Measurements from ENCODE around the gene HSD17B4. TPM values are rescaled to one million over a fixed set of nuclear protein-coding genes. Genes with fewer than 3 reads are reported as not detected.

The HSD17B4 gene
- total and polyA plus RNA-seq, 9 of the 15 experiments (the other 6 are each of a cell fraction or from before 2014, with no cell fraction given), result 50.6 to 187 (median 94.6) TPM

DNA sequence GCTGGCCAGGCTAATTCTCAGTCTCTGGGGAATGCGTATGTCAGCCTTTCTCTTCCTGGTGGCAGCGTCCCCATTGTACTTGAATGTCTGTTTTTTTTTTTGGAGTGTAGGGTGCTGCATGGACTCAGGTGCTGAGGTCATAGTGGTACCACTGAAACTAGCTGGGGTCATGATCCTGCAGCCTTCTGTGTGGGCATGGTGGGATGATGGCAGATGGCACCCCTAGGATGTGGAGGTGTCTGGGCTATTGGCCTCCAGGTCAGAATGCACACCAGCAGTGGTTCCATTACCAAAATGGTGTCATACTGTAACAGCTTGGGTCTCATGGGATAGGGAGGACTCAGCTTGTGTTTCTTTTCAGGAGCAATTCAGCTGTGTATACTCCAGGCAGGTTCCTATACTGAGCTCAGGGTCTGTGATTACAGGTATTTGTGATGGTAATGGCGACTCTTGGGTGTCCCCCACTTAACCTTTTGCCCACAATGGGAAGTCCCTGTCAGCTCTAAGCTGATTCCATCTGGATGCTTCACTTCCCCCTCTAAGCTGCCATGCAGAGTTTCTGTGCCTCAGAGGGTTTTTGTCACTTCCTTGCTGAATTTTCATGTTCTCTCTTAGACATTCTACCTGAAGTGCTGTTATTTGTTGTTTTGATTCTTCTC lies 17.9 kb downstream of the HSD17B4 start:
- Histone ChIP-seq H3K9me3 (replicated peaks; ENCODE audit: control insufficient read depth, insufficient read depth, low read depth, low read length) (no peaks in the 10 kb centered on the region), H4K20me1 (replicated peaks; ENCODE audit: control insufficient read depth, insufficient read depth, low read length) (no peaks in the 10 kb centered on the region), H3K4me3 (no peak overlapping the region), H3K9ac (ENCODE audit: insufficient read depth in 1 of 2, low read depth in 2 of 2, low read length in 2 of 2) (no peak overlapping the region), H3K4me2 (ENCODE audit: insufficient read depth, low read length) (no peak overlapping the region), H3K79me2 (ENCODE audit: control insufficient read depth, insufficient read depth, low read length) (peaks cover 3% of the 10 kb centered on the region; the same call in 1 of the 3 replicates), H3K9me1 (ENCODE audit: control insufficient read depth, insufficient read depth, low read length) (no peaks in the 10 kb centered on the region), H3K27me3 (ENCODE audit: control insufficient read depth in 2 of 2, insufficient read depth in 2 of 2, low read length in 2 of 2) (no peaks in the 10 kb centered on the region), H3K36me3 (ENCODE audit: control insufficient read depth, insufficient read depth, low read length) (peaks cover 3% of the 10 kb centered on the region; the same call in 2 of the 3 replicates), H3K4me1 (replicated peaks in 1 of 2; ENCODE audit: control insufficient read depth in 2 of 2, insufficient read depth in 2 of 2, low read length in 2 of 2) (no peaks in the 10 kb centered on the region), H2AFZ (ENCODE audit: low read depth, low read length) (no peak overlapping the region), H3K27ac (ENCODE audit: extremely low read depth, low read depth, low read length) (no peak overlapping the region)
- no TSS peak for BruUV-seq (replicated peaks)
- intact Hi-C loops (cut with micrococcal nuclease), result loop anchor here (10.0 kb wide), 1 partner anchor 165 kb away; no protein-coding TSS in a partner anchor
- FAIRE-seq, result no peak
- no peak for ATAC-seq
- POLR2A ChIA-PET, result interaction anchor here (1.2 kb wide), 1 partner anchor 18 kb away, joined by 3 read pairs; the partner anchor contains the start of gene HSD17B4
- TF ChIP-seq ZNF133 (CRISPR knock-in tag; IDR thresholded peaks at IDR 0.05), result no peak
- TF ChIP-seq, protein P1, sequence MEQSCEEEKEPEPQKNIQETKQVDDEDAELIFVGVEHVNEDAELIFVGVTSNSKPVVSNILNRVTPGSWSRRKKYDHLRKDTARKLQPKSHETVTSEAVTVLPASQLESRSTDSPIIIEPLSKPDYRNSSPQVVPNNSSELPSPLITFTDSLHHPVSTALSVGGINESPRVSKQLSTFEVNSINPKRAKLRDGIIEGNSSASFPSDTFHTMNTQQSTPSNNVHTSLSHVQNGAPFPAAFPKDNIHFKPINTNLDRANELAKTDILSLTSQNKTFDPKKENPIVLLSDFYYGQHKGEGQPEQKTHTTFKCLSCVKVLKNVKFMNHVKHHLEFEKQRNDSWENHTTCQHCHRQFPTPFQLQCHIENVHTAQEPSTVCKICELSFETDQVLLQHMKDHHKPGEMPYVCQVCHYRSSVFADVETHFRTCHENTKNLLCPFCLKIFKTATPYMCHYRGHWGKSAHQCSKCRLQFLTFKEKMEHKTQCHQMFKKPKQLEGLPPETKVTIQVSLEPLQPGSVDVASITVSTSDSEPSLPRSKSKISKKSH (CRISPR knock-in tag; IDR thresholded peaks at IDR 0.05), result no peak
- TF ChIP-seq, protein P2, sequence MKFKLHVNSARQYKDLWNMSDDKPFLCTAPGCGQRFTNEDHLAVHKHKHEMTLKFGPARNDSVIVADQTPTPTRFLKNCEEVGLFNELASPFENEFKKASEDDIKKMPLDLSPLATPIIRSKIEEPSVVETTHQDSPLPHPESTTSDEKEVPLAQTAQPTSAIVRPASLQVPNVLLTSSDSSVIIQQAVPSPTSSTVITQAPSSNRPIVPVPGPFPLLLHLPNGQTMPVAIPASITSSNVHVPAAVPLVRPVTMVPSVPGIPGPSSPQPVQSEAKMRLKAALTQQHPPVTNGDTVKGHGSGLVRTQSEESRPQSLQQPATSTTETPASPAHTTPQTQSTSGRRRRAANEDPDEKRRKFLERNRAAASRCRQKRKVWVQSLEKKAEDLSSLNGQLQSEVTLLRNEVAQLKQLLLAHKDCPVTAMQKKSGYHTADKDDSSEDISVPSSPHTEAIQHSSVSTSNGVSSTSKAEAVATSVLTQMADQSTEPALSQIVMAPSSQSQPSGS (CRISPR knock-in tag; IDR thresholded peaks at IDR 0.05), result 0 out of 2 replicates have a peak, but pooled peaks have one; percentile 22
- in situ Hi-C loops (cut with MboI), result no loop called here
- DNase-seq (ENCODE audit: extremely low read depth in 1 of 4, low spot score in 3 of 4), result no peak
- 49% methylated on average over 3 of the region's 3 CpGs for WGBS (ENCODE audit: insufficient coverage, low coverage, missing lambda C conversion rate)
- CTCF ChIA-PET (ENCODE audit: low intra/inter-chr PET ratio), result no interaction called here
